Activated T-cell treated with anti-CD3 and anti-CD28 coated beads, Interleukin-2, amount 50 U/mL, for 48 hours (primary cell): ENCODE measurements around the gene PDGFRB.

Source experiments
- DNase-seq, 2 experiments: peaks; one replicate each; pipeline ENCODE4 v3.0.0-alpha.2; 2020

PDGFRB gene

GRCh38 chr5:150155258-150156026 lies at the start of gene PDGFRB:
PDGFRB (minus strand) TSS chr5:150155845; CDS start chr5:150137047, 18,798 bp downstream.
- DNase-seq: peak; percentile 48 to 55

GRCh38 chr5:150204590-150204960 lies 48.9 kb upstream of the PDGFRB start:
- DNase-seq: no peak

GRCh38 chr5:150203832-150204589 lies 48.4 kb upstream of the PDGFRB start:
- no peak for DNase-seq

- DNase-seq: no peak
These were observed 46.9 kb upstream of the PDGFRB start for GRCh38 chr5:150202501-150202900.

GRCh38 chr5:150197476-150197875 lies 41.8 kb upstream of the PDGFRB start:
- no peak for DNase-seq

- no peak for DNase-seq
These were observed 41.3 kb upstream of the PDGFRB start for GRCh38 chr5:150196986-150197385.

- no peak for DNase-seq
These were observed 40.9 kb upstream of the PDGFRB start for GRCh38 chr5:150196514-150196913.

- no peak for DNase-seq
These were observed 40.3 kb upstream of the PDGFRB start for GRCh38 chr5:150195736-150196485.

GRCh38 chr5:150192462-150192861 lies 36.8 kb upstream of the PDGFRB start:
- DNase-seq: no peak

GRCh38 chr5:150190987-150191386 lies 35.3 kb upstream of the PDGFRB start:
- DNase-seq: no peak

- DNase-seq: no peak
These were observed 34.9 kb upstream of the PDGFRB start for GRCh38 chr5:150190503-150190979.

- no peak for DNase-seq
These were observed 34.3 kb upstream of the PDGFRB start, which contains the start of gene SLC6A7 for GRCh38 chr5:150189728-150190502. SLC6A7 (plus strand) TSS chr5:150190062; CDS start chr5:150190328, 266 bp downstream.

GRCh38 chr5:150189326-150189725 lies 33.7 kb upstream of the PDGFRB start:
- DNase-seq: no peak

- no peak for DNase-seq
These were observed 32.6 kb upstream of the PDGFRB start for GRCh38 chr5:150188146-150188842.

GRCh38 chr5:150186897-150187296 lies 31.3 kb upstream of the PDGFRB start:
- DNase-seq: no peak

GRCh38 chr5:150186137-150186536 lies 30.5 kb upstream of the PDGFRB start:
- DNase-seq: no peak

GRCh38 chr5:150184990-150185912 lies 29.6 kb upstream of the PDGFRB start:
- no peak for DNase-seq

- no peak for DNase-seq
These were observed 28.4 kb upstream of the PDGFRB start for GRCh38 chr5:150184006-150184405.

GRCh38 chr5:150183436-150183835 lies 27.8 kb upstream of the PDGFRB start:
- no peak for DNase-seq

- DNase-seq: no peak
These were observed 27.1 kb upstream of the PDGFRB start for GRCh38 chr5:150182774-150183173.
